Endometrial microvascular endothelial cells (primary cell): ENCODE data around the gene MARCHF7. TPM values are rescaled to one million over a fixed set of nuclear protein-coding genes. Genes with fewer than 3 reads are reported as not detected.
"Not testable (repeated sequence)": the region's sequence is repeated elsewhere in the genome, so short reads cannot be mapped to it uniquely, and the experiment has no call there.

Experiments used
- in situ Hi-C: cut with HindIII; loops from 2 replicates; pipeline ENCODE4 v1.10.0; 2017; ENCODE audit warnings: low sequenced_read_pairs, low pct_unique_long_range_greater_than_20kb; ENCODE audit errors: inconsistent ontology term
- total RNA-seq: library from RNA; depleted of rRNA; stranded (reverse); fragments of >200 nt; gene quantifications from one replicate; pipeline ENCODE4 v1.2.3, GENCODE V29; 2015; ENCODE audit errors: inconsistent ontology term

Gene MARCHF7, protein sequence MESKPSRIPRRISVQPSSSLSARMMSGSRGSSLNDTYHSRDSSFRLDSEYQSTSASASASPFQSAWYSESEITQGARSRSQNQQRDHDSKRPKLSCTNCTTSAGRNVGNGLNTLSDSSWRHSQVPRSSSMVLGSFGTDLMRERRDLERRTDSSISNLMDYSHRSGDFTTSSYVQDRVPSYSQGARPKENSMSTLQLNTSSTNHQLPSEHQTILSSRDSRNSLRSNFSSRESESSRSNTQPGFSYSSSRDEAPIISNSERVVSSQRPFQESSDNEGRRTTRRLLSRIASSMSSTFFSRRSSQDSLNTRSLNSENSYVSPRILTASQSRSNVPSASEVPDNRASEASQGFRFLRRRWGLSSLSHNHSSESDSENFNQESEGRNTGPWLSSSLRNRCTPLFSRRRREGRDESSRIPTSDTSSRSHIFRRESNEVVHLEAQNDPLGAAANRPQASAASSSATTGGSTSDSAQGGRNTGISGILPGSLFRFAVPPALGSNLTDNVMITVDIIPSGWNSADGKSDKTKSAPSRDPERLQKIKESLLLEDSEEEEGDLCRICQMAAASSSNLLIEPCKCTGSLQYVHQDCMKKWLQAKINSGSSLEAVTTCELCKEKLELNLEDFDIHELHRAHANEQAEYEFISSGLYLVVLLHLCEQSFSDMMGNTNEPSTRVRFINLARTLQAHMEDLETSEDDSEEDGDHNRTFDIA
- total RNA-seq, result 97.2 TPM

DNA sequence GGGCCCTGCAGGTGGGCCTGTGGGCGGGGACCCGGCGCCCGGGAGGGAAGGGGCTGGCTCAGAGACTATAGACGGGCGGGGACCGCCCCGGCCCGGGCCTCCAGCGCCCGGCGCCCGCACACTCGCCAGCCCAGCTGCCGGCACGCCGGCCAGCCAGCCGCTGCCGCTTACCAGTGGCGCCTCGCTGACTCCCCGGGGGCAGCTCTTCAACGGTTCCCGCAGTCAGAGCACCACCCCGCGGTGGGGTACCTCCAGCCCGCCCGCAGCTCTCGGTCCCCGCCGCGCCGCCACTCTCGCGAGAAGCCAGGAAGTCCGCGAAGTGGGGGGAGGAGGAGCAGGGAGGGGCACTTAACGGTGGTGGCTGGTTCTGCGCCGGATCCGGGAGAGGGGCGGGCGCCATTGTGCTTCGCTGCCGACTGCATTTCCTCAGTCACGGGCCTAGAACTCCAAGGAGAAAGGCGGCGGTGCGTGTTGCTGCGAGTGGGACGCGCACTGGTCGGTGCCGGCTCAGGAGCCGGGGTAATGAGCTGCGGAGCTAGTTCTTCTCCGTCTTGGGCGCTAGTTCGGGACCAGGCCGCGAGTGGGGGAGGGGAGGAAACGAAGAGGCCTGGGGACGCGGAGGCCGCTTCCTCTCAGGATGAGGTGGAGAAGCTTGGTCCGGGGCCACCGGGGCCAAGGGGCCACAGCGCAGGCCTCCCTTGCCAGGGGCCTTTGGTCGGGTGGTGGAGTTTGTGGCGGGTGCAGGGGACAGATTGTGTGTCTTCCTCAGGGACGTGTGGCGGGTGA, at the start of gene MARCHF7:
TSS of gene MARCHF7 (plus strand) at position 364 of the 786 bp plus-strand sequence. CDS start 16,517 bp downstream, outside the sequence.
- in situ Hi-C loops, result loop anchor here (25.0 kb wide), 1 partner anchor 100 kb away; the partner anchor contains the start of gene BAZ2B

GRCh38 chr2:159667423-159667822, 44.9 kb upstream of the MARCHF7 start:
- in situ Hi-C loops, result not testable (repeated sequence)

DNA sequence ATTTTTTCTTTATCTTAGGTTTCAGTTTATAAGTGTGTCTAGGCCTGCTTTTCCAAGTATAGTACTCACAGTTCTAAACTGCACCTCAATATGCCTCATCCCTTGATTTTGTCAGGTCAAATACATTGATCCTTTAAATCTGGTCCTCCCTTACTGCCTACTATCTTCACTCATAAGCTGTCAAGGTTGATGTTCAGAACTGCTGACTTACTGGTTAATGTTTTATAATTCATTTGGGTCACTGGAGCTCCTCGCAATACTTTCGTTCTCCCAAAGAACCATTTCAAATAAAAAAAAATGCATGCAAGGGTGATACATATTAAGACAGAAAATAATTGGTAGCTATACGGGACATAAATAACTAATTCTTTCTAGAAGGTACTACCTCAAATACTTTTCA, 41.3 kb upstream of the MARCHF7 start:
- in situ Hi-C loops, result no loop called here

DNA sequence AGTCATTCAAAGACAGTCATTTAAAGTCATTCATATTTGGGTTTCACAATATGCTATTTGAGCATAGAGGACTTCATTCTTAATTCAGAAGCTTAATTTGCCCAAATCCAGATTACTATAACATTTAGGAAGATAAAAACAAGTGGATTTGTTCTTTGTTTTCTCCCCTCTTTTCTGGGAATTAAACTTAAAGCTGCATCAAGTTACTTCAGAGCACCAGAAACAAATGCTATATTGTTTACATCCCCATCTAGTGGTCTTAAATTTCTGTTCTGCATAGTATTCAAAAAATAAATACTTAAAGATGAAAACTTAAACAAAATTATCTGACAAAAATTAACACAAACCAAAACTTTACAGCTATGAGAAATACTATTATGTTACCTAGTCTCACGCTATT, 34.7 kb upstream of the MARCHF7 start:
- in situ Hi-C loops, result no loop called here

DNA sequence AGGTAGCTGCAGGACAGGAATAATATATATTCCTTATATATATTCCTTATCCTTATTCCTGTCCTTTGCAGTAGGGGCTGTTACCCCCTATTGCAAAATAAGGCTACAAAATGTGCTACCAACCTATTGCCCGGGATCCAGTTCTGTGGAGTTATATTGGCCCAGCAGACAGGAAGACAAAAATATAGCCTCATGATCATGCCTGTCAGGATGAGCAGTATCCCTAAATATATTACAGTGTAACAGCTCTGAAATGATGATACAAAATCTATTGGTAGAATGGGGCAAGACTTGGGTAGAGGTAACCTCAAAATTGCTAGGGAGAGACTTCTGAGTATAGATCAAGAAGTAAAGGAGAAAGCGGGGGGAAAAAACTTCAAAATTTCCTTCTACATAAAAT, 31.6 kb upstream of the MARCHF7 start:
- in situ Hi-C loops, result no loop called here

DNA sequence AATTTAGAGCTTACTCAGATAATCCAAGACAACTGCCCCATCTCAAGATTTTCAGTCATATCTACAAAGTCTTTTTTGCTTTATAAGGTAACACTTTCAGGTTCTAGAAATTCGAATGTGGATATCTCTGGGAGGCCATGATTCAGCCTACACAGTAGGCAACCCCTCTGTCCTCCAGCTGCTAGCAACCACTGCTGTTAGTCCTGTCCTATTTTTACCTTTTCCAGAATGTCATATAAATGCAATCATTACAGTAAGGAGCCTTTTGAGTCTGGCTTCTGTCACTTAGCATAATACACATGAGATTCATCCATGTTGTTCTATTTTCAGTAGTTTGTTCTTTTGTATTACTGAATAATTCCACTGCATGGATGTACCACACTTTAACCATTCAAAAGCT, 28.5 kb upstream of the MARCHF7 start:
- in situ Hi-C loops, result no loop called here

GRCh38 chr2:159684796-159685195, 27.5 kb upstream of the MARCHF7 start:
- in situ Hi-C loops, result no loop called here

GRCh38 chr2:159694500-159695040, 17.7 kb upstream of the MARCHF7 start:
- in situ Hi-C loops, result no loop called here

DNA sequence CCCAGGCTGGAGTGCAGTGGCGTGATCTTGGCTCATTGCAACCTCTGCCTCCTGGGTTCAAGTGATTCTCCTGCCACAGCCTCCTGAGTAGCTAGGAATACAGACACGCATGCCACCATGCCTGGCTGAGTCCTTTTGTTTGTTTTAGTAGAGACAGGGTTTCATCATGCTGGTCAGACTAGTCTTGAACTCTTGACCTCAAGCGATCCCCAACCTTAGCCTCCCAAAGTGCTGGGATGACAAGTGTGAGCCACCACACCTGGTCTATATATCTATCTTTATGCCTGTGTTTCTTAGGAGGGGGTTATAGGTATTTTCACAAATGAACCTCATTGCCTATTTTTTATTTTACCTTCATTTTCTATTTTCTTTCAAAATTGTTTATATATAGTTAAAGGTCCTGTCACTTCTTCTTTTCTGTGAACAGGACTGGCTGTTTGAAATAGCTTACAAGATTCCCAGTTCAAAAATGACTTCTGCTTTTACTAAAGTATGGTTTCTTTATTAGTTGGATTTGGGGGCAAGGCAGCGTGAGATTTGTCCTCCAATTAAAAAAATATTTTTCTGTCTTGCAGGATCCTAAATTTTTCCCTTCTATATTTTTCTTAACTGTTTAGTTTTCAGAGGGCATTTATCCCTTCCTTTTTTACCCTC, 16.4 kb upstream of the MARCHF7 start:
- in situ Hi-C loops, result no loop called here

DNA sequence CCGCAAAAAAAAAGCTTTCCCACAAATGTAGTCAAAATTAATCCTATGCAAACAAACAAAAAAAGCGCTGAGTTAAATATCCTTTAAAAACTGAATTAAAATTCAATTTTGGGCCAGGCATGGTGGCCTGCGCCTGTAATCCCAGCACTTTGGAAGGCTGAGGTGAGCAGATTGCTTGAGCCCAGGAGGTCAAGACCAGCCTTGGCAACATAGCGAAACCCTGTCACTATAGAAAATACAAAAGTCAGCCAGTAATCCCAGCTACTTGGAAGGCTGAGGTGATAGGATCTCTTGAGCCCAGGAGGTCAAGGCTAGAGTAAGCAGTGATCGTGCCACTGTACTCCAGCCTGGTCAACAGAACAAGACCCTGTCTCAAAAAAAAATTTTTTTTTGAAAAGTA, 8.8 kb upstream of the MARCHF7 start:
- in situ Hi-C loops, result loop anchor here (25.0 kb wide), 1 partner anchor 91 kb away; the partner anchor contains the start of gene BAZ2B

DNA sequence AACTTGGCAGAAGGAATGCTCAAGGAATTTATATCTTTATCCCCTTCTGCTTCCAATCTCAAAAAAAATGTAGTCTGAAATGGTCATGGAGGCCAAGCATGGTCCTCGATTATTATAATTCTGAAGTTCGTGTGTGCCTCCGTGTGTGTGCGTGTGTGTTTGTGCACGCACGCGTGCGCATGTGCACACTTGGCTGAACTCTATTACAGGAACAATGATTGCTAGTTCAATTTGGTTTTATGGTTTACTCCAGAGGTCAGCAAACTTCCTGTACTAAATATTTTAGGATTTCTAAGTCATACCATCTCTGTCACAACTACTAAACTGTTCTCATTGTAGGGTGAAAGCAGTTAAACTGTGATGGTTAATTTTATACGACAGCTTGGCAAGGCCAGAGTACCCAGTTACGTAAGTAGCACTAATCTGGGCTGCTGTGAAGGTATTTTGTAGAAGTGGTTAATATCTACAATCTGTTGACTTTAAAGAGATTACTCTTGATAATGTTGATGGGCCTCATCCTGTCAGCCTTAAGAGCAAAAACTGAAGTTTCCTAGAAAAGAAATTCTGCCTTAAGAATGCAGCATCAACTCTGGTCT, 5.8 kb upstream of the MARCHF7 start:
- in situ Hi-C loops, result loop anchor here (25.0 kb wide), 1 partner anchor 94 kb away; the partner anchor contains the start of gene BAZ2B

DNA sequence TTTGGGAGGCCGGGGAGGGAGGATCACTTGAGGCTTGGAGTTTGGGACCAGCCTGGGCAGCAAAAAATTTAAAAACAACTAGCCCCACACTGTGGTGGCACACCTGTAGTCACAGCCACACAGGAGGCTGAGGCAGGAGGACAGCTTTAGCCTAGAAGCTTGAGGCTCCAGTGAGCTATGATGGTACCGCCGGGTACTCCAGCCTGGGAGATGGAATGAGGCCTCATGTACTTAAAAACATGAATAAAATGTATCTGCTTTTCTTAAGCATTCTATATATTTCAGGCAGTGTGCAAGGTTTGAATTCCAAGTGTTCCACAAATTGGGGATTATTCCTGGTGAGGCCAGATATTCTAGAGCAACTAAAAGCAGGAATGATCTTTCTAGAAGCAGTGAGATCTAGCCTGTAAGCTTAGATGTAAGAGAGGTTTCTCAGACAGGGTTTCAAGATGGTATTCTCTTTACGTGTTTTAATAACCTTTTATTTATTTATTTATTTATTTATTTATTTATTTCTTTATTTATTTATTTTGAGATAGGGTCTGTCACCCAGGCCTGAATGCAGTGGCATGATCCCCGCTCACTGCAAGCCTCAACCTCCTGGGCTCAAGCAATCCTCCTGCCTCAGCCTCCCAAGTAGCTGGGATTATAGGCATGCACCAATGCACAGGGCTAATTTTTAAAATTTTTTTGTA, 4.1 kb upstream of the MARCHF7 start:
- in situ Hi-C loops, result loop anchor here (25.0 kb wide), 1 partner anchor 96 kb away; the partner anchor contains the start of gene BAZ2B

- in situ Hi-C loops, result loop anchor here (25.0 kb wide), 1 partner anchor 98 kb away; the partner anchor contains the start of gene BAZ2B
Measured at GRCh38 chr2:159710601-159711180, 1.6 kb upstream of the MARCHF7 start.

GRCh38 chr2:159711562-159712142, 654 bp upstream of the MARCHF7 start:
- in situ Hi-C loops, result loop anchor here (25.0 kb wide), 1 partner anchor 99 kb away; the partner anchor contains the start of gene BAZ2B

- in situ Hi-C loops, result loop anchor here (25.0 kb wide), 1 partner anchor 101 kb away; the partner anchor contains the start of gene BAZ2B
Measured at GRCh38 chr2:159712929-159713420, 669 bp downstream of the MARCHF7 start.

DNA sequence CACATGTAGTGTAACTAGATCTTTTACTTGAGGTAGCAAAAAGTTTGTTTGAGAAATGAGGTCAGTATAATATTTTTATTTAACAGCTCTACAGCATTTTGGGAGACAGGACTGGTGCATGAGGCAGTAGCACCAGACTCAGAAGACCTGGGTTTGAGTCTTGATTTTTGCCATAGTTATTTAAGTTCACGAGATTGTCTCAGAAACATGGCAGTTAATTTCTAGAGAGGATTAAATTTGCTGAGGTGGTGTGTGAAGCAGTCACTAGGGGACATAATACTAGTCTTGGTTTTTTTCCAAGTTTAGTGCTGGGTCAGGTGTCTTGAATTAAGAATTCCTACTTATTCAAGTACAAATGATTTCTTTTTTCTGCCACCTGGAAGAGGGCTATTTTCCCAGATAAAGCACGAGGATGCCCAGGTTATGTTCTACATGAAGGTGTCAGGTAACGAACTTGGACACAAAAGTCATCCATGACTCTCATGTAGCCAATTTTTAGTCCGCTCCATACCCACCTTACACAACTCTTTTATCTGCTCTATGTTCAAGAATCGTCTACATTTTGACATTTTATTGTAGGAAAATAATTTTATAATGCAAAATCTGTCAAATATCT, 1.4 kb downstream of the MARCHF7 start:
- in situ Hi-C loops, result loop anchor here (25.0 kb wide), 1 partner anchor 101 kb away; the partner anchor contains the start of gene BAZ2B
